Measurements from ENCODE around the gene TES.
"Not testable (repeated sequence)": the region's sequence is repeated elsewhere in the genome, so short reads cannot be mapped to it uniquely, and the experiment has no call there.

Gene TES

GRCh38 chr7:116292381-116292780 lies 82.0 kb downstream of the TES start:
- H3K18ac ChIP-seq (ENCODE audit: low read length): no peak overlapping the region
- no peak overlapping the region for H3K14ac ChIP-seq (ENCODE audit: low read length)
- H3K4ac ChIP-seq (ENCODE audit: low read length): no peak overlapping the region
- H2BK5ac ChIP-seq (ENCODE audit: low read length): no peak overlapping the region
- no peak overlapping the region for H2AFZ ChIP-seq (ENCODE audit: low read length)
- no peak overlapping the region for H3K23ac ChIP-seq (ENCODE audit: low read depth, low read length, poor library complexity)
- no peak overlapping the region for H2BK12ac ChIP-seq (ENCODE audit: low read length)
- H3K36me3 ChIP-seq (replicated peaks in 1 of 2; ENCODE audit: control insufficient read depth in 2 of 2, insufficient read depth in 2 of 2, low read length in 2 of 2): no peaks in the 10 kb centered on the region
- no peak overlapping the region for H3K9ac ChIP-seq (ENCODE audit: low read depth, low read length, poor library complexity)
- H3K9me3 ChIP-seq (replicated peaks in 1 of 2; ENCODE audit: control insufficient read depth in 2 of 2, insufficient read depth in 1 of 2, low read depth in 1 of 2, low read length in 2 of 2): no peaks in the 10 kb centered on the region
- H3K4me1 ChIP-seq (ENCODE audit: control insufficient read depth in 2 of 2, insufficient read depth in 1 of 2, low read depth in 1 of 2, low read length in 2 of 2): no peaks in the 10 kb centered on the region
- H4K91ac ChIP-seq (ENCODE audit: low read depth, low read length, poor library complexity): no peak overlapping the region
- H2BK15ac ChIP-seq (ENCODE audit: low read length): no peak overlapping the region
- DNase-seq (ENCODE audit: low spot score): no peak
- no peak overlapping the region for H4K8ac ChIP-seq (ENCODE audit: low read depth, low read length)
- no peaks in the 10 kb centered on the region for H3K27me3 ChIP-seq (ENCODE audit: control insufficient read depth in 3 of 3, insufficient read depth in 3 of 3, low read depth in 1 of 3, low read length in 3 of 3)
- no peak overlapping the region for H3K27ac ChIP-seq (replicated peaks; ENCODE audit: low read length)
- H2AK5ac ChIP-seq (ENCODE audit: low read depth, low read length): no peak overlapping the region
- no CpG with 5 or more reads among the region's 1 CpG for WGBS, 2 donors (ENCODE audit: extremely low coverage in 2 of 2, insufficient read length in 2 of 2, insufficient replicate concordance in 1 of 2)
- no peak overlapping the region for H3K4me3 ChIP-seq (ENCODE audit: low read length in 2 of 2)
- H3K4me2 ChIP-seq (ENCODE audit: insufficient read depth, low read length, poor library complexity, severe bottlenecking): no peak overlapping the region
- H3K79me1 ChIP-seq (ENCODE audit: low read depth, low read length): no peaks in the 10 kb centered on the region
- no peak overlapping the region for H2BK120ac ChIP-seq (ENCODE audit: low read depth, low read length)

- no peak overlapping the region for H2BK12ac ChIP-seq (ENCODE audit: low read length)
- no peak overlapping the region for H2AK5ac ChIP-seq (ENCODE audit: low read depth, low read length)
- H2BK5ac ChIP-seq (ENCODE audit: low read length): no peak overlapping the region
- no peak overlapping the region for H3K4me3 ChIP-seq (ENCODE audit: low read length in 2 of 2)
- no peaks in the 10 kb centered on the region for H3K27me3 ChIP-seq (ENCODE audit: control insufficient read depth in 3 of 3, insufficient read depth in 3 of 3, low read depth in 1 of 3, low read length in 3 of 3)
- no peaks in the 10 kb centered on the region for H3K4me1 ChIP-seq (ENCODE audit: control insufficient read depth in 2 of 2, insufficient read depth in 1 of 2, low read depth in 1 of 2, low read length in 2 of 2)
- no peak overlapping the region for H4K91ac ChIP-seq (ENCODE audit: low read depth, low read length, poor library complexity)
- H2AFZ ChIP-seq (ENCODE audit: low read length): no peak overlapping the region
- no peak overlapping the region for H3K9ac ChIP-seq (ENCODE audit: low read depth, low read length, poor library complexity)
- H3K4ac ChIP-seq (ENCODE audit: low read length): no peak overlapping the region
- H2BK15ac ChIP-seq (ENCODE audit: low read length): no peak overlapping the region
- DNase-seq (ENCODE audit: low spot score): no peak
- H3K14ac ChIP-seq (ENCODE audit: low read length): no peak overlapping the region
- H3K4me2 ChIP-seq (ENCODE audit: insufficient read depth, low read length, poor library complexity, severe bottlenecking): no peak overlapping the region
- H3K18ac ChIP-seq (ENCODE audit: low read length): no peak overlapping the region
- no peak overlapping the region for H4K8ac ChIP-seq (ENCODE audit: low read depth, low read length)
- no peak overlapping the region for H3K27ac ChIP-seq (replicated peaks; ENCODE audit: low read length)
- H3K23ac ChIP-seq (ENCODE audit: low read depth, low read length, poor library complexity): no peak overlapping the region
- H3K36me3 ChIP-seq (replicated peaks in 1 of 2; ENCODE audit: control insufficient read depth in 2 of 2, insufficient read depth in 2 of 2, low read length in 2 of 2): no peaks in the 10 kb centered on the region
- no CpG with 5 or more reads among the region's 1 CpG for whole genome bisulfite sequencing, 2 donors (ENCODE audit: extremely low coverage in 2 of 2, insufficient read length in 2 of 2, insufficient replicate concordance in 1 of 2)
- no peaks in the 10 kb centered on the region for H3K79me1 ChIP-seq (ENCODE audit: low read depth, low read length)
- H2BK120ac ChIP-seq (ENCODE audit: low read depth, low read length): no peak overlapping the region
- no peaks in the 10 kb centered on the region for H3K9me3 ChIP-seq (replicated peaks in 1 of 2; ENCODE audit: control insufficient read depth in 2 of 2, insufficient read depth in 1 of 2, low read depth in 1 of 2, low read length in 2 of 2)
Measured at GRCh38 chr7:116293139-116293538, 82.8 kb downstream of the TES start.

GRCh38 chr7:116293633-116294032 lies 83.3 kb downstream of the TES start:
- no peaks in the 10 kb centered on the region for H3K36me3 ChIP-seq (replicated peaks in 1 of 2; ENCODE audit: control insufficient read depth in 2 of 2, insufficient read depth in 2 of 2, low read length in 2 of 2)
- no peaks in the 10 kb centered on the region for H3K27me3 ChIP-seq (ENCODE audit: control insufficient read depth in 3 of 3, insufficient read depth in 3 of 3, low read depth in 1 of 3, low read length in 3 of 3)
- H3K14ac ChIP-seq (ENCODE audit: low read length): no peak overlapping the region
- H3K4ac ChIP-seq (ENCODE audit: low read length): no peak overlapping the region
- H2AFZ ChIP-seq (ENCODE audit: low read length): no peak overlapping the region
- H4K8ac ChIP-seq (ENCODE audit: low read depth, low read length): no peak overlapping the region
- H3K9ac ChIP-seq (ENCODE audit: low read depth, low read length, poor library complexity): no peak overlapping the region
- H4K91ac ChIP-seq (ENCODE audit: low read depth, low read length, poor library complexity): no peak overlapping the region
- no peak overlapping the region for H2BK15ac ChIP-seq (ENCODE audit: low read length)
- H3K4me2 ChIP-seq (ENCODE audit: insufficient read depth, low read length, poor library complexity, severe bottlenecking): no peak overlapping the region
- H2BK12ac ChIP-seq (ENCODE audit: low read length): no peak overlapping the region
- H3K9me3 ChIP-seq (replicated peaks in 1 of 2; ENCODE audit: control insufficient read depth in 2 of 2, insufficient read depth in 1 of 2, low read depth in 1 of 2, low read length in 2 of 2): no peaks in the 10 kb centered on the region
- no peak overlapping the region for H3K27ac ChIP-seq (replicated peaks; ENCODE audit: low read length)
- no peak overlapping the region for H2BK120ac ChIP-seq (ENCODE audit: low read depth, low read length)
- no peak overlapping the region for H3K23ac ChIP-seq (ENCODE audit: low read depth, low read length, poor library complexity)
- WGBS, 2 donors (ENCODE audit: extremely low coverage in 2 of 2, insufficient read length in 2 of 2, insufficient replicate concordance in 1 of 2): no CpG with 5 or more reads among the region's 3 CpGs
- no peaks in the 10 kb centered on the region for H3K79me1 ChIP-seq (ENCODE audit: low read depth, low read length)
- H3K4me1 ChIP-seq (ENCODE audit: control insufficient read depth in 2 of 2, insufficient read depth in 1 of 2, low read depth in 1 of 2, low read length in 2 of 2): no peaks in the 10 kb centered on the region
- H3K4me3 ChIP-seq (ENCODE audit: low read length in 2 of 2): no peak overlapping the region
- no peak overlapping the region for H3K18ac ChIP-seq (ENCODE audit: low read length)
- H2BK5ac ChIP-seq (ENCODE audit: low read length): no peak overlapping the region
- no peak for DNase-seq (ENCODE audit: low spot score)
- H2AK5ac ChIP-seq (ENCODE audit: low read depth, low read length): no peak overlapping the region

- not testable (repeated sequence) for H3K4me1 ChIP-seq (ENCODE audit: control insufficient read depth in 2 of 2, insufficient read depth in 1 of 2, low read depth in 1 of 2, low read length in 2 of 2); DNase-seq (ENCODE audit: low spot score)
Measured at GRCh38 chr7:116295903-116296302, 85.6 kb downstream of the TES start.

More at GRCh38 chr7:116295903-116296302, 85.6 kb downstream of the TES start:
- H3K9me3 ChIP-seq (replicated peaks in 1 of 2; ENCODE audit: control insufficient read depth in 2 of 2, insufficient read depth in 1 of 2, low read depth in 1 of 2, low read length in 2 of 2); H3K14ac ChIP-seq (ENCODE audit: low read length); H3K18ac ChIP-seq (ENCODE audit: low read length); H4K91ac ChIP-seq (ENCODE audit: low read depth, low read length, poor library complexity); H3K4ac ChIP-seq (ENCODE audit: low read length); H2BK5ac ChIP-seq (ENCODE audit: low read length); H3K27ac ChIP-seq (replicated peaks; ENCODE audit: low read length); H3K9ac ChIP-seq (ENCODE audit: low read depth, low read length, poor library complexity); H2BK120ac ChIP-seq (ENCODE audit: low read depth, low read length); H3K79me1 ChIP-seq (ENCODE audit: low read depth, low read length); H3K23ac ChIP-seq (ENCODE audit: low read depth, low read length, poor library complexity); H2BK12ac ChIP-seq (ENCODE audit: low read length); H3K4me2 ChIP-seq (ENCODE audit: insufficient read depth, low read length, poor library complexity, severe bottlenecking); H2AK5ac ChIP-seq (ENCODE audit: low read depth, low read length); H3K36me3 ChIP-seq (replicated peaks in 1 of 2; ENCODE audit: control insufficient read depth in 2 of 2, insufficient read depth in 2 of 2, low read length in 2 of 2); H3K4me3 ChIP-seq (ENCODE audit: low read length in 2 of 2); H4K8ac ChIP-seq (ENCODE audit: low read depth, low read length); H2BK15ac ChIP-seq (ENCODE audit: low read length); H3K27me3 ChIP-seq (ENCODE audit: control insufficient read depth in 3 of 3, insufficient read depth in 3 of 3, low read depth in 1 of 3, low read length in 3 of 3); H2AFZ ChIP-seq (ENCODE audit: low read length): not testable (repeated sequence)

All from neuronal stem cell (in vitro differentiated cells).